ENCODE data around the gene WDR64. TPM values are rescaled to one million over a fixed set of nuclear protein-coding genes. Genes with fewer than 3 reads are reported as not detected.

The WDR64 gene
- total and polyA plus RNA-seq, 2 donors (not counting 3 experiments of a cell fraction or from before 2014, with no cell fraction given) = not detected

GRCh38 chr1:241666419-241666818 lies 14.3 kb downstream of the WDR64 start:
- Histone ChIP-seq H3K4me2 (ENCODE audit: insufficient read depth, low read length) (no peak overlapping the region), H3K79me2 (ENCODE audit: control insufficient read depth, insufficient read depth, low read length) (no peaks in the 10 kb centered on the region), H3K27me3 (ENCODE audit: control insufficient read depth in 2 of 2, insufficient read depth in 2 of 2, low read length in 2 of 2) (no peaks in the 10 kb centered on the region), H3K27ac (ENCODE audit: insufficient read depth, low read depth, low read length) (no peak overlapping the region), H3K9me1 (replicated peaks; ENCODE audit: control insufficient read depth, extremely low read depth, insufficient read depth, low read length) (no peaks in the 10 kb centered on the region), H3K4me3 (replicated peaks in 1 of 3; ENCODE audit: insufficient read depth in 1 of 3, low read depth in 1 of 3, low read length in 3 of 3) (no peak overlapping the region), H3K9ac (replicated peaks; ENCODE audit: extremely low read depth, insufficient read depth, low read length) (no peak overlapping the region), H4K20me1 (replicated peaks; ENCODE audit: control insufficient read depth, extremely low read depth, insufficient read depth, low read length) (no peaks in the 10 kb centered on the region), H2AFZ (ENCODE audit: low read depth, low read length) (no peak overlapping the region), H3K9me3 (replicated peaks; ENCODE audit: control insufficient read depth, insufficient read depth, low read length) (no peaks in the 10 kb centered on the region), H3K4me1 (ENCODE audit: control insufficient read depth, extremely low read depth, insufficient read depth, low read length) (no peaks in the 10 kb centered on the region), H3K36me3 (ENCODE audit: control insufficient read depth in 2 of 2, extremely low read depth in 1 of 2, insufficient read depth in 2 of 2, low read length in 2 of 2) (no peaks in the 10 kb centered on the region)
- ChIA-PET CTCF (interaction anchor here (0.6 kb wide), 1 partner anchor 80 kb away, joined by 3 read pairs; no protein-coding TSS in a partner anchor), POLR2A (no interaction called here)
- no TSS peak for BruUV-seq (replicated peaks)
- DNase-seq (ENCODE audit: low read depth, low spot score) (no peak), FAIRE-seq (no peak)
- intact Hi-C loops (cut with micrococcal nuclease) = no loop called here
- dilution Hi-C loops (cut with MboI; ENCODE audit: extremely low pct_ligation_motif_present, low sequenced_read_pairs) = no loop called here
- TF ChIP-seq POLR2A (IDR thresholded peaks at IDR 0.05; ENCODE audit: low read depth, low read length) = no peak

- Histone ChIP-seq H3K9ac (replicated peaks; ENCODE audit: extremely low read depth, insufficient read depth, low read length) (no peak overlapping the region), H2AFZ (ENCODE audit: low read depth, low read length) (no peak overlapping the region), H3K9me1 (replicated peaks; ENCODE audit: control insufficient read depth, extremely low read depth, insufficient read depth, low read length) (no peaks in the 10 kb centered on the region), H3K27ac (ENCODE audit: insufficient read depth, low read depth, low read length) (no peak overlapping the region), H3K4me1 (ENCODE audit: control insufficient read depth, extremely low read depth, insufficient read depth, low read length) (no peaks in the 10 kb centered on the region), H3K36me3 (ENCODE audit: control insufficient read depth in 2 of 2, extremely low read depth in 1 of 2, insufficient read depth in 2 of 2, low read length in 2 of 2) (no peaks in the 10 kb centered on the region), H3K27me3 (ENCODE audit: control insufficient read depth in 2 of 2, insufficient read depth in 2 of 2, low read length in 2 of 2) (no peaks in the 10 kb centered on the region), H3K4me2 (ENCODE audit: insufficient read depth, low read length) (no peak overlapping the region), H3K4me3 (replicated peaks in 1 of 3; ENCODE audit: insufficient read depth in 1 of 3, low read depth in 1 of 3, low read length in 3 of 3) (no peak overlapping the region), H4K20me1 (replicated peaks; ENCODE audit: control insufficient read depth, extremely low read depth, insufficient read depth, low read length) (no peaks in the 10 kb centered on the region), H3K79me2 (ENCODE audit: control insufficient read depth, insufficient read depth, low read length) (no peaks in the 10 kb centered on the region), H3K9me3 (replicated peaks; ENCODE audit: control insufficient read depth, insufficient read depth, low read length) (no peaks in the 10 kb centered on the region)
- no TSS peak for BruUV-seq (replicated peaks)
- dilution Hi-C loops (cut with MboI; ENCODE audit: extremely low pct_ligation_motif_present, low sequenced_read_pairs) (no loop called here), intact Hi-C loops (cut with micrococcal nuclease) (no loop called here)
- FAIRE-seq (no peak), DNase-seq (ENCODE audit: low read depth, low spot score) (no peak)
- TF ChIP-seq JUN (IDR thresholded peaks at IDR 0.05; ENCODE audit: borderline replicate concordance, insufficient read depth, insufficient read length, low read depth) (no peak), POLR2AphosphoS5 (IDR thresholded peaks at IDR 0.05; ENCODE audit: insufficient read depth, low read depth, low read length) (no peak), EZH2 (IDR thresholded peaks at IDR 0.05; ENCODE audit: borderline replicate concordance, low read depth, low read length, severe bottlenecking) (no peak), GATA2 (IDR thresholded peaks at IDR 0.05; ENCODE audit: insufficient read depth, insufficient read length, low read depth, low read length) (no peak), POLR2A (IDR thresholded peaks at IDR 0.05; ENCODE audit: low read depth, low read length) (no peak), MYC (IDR thresholded peaks at IDR 0.05; ENCODE audit: low read depth, low read length) (no peak), FOS (IDR thresholded peaks at IDR 0.05; ENCODE audit: borderline replicate concordance, insufficient read depth, low read length) (no peak)
- TF ChIP-seq, protein P1, sequence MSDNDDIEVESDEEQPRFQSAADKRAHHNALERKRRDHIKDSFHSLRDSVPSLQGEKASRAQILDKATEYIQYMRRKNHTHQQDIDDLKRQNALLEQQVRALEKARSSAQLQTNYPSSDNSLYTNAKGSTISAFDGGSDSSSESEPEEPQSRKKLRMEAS (IDR thresholded peaks at IDR 0.05; ENCODE audit: insufficient read depth, insufficient read length) = no peak
- TF ChIP-seq, protein P2, sequence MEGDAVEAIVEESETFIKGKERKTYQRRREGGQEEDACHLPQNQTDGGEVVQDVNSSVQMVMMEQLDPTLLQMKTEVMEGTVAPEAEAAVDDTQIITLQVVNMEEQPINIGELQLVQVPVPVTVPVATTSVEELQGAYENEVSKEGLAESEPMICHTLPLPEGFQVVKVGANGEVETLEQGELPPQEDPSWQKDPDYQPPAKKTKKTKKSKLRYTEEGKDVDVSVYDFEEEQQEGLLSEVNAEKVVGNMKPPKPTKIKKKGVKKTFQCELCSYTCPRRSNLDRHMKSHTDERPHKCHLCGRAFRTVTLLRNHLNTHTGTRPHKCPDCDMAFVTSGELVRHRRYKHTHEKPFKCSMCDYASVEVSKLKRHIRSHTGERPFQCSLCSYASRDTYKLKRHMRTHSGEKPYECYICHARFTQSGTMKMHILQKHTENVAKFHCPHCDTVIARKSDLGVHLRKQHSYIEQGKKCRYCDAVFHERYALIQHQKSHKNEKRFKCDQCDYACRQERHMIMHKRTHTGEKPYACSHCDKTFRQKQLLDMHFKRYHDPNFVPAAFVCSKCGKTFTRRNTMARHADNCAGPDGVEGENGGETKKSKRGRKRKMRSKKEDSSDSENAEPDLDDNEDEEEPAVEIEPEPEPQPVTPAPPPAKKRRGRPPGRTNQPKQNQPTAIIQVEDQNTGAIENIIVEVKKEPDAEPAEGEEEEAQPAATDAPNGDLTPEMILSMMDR (IDR thresholded peaks at IDR 0.05; ENCODE audit: extremely low read depth in 1 of 2, insufficient read depth in 1 of 2, low read depth in 1 of 2, low read length in 2 of 2) = no peak
- CTCF ChIA-PET = no interaction called here
- POLR2A ChIA-PET = no interaction called here
Observed at GRCh38 chr1:241672301-241672700, 20.2 kb downstream of the WDR64 start.

Data from endothelial cell of umbilical vein (primary cell).